Suprapubic skin (tissue), 3 donors: Measurements from ENCODE around the gene RASGRP3.

ENCODE experiments used
- CTCF ChIP-seq, 2 donors: fragments of 200-600 bp in 1 of 2; fragments of 450-650 bp in 1 of 2; sonication (generic) in 1 of 2; IDR thresholded peaks; one replicate each; pipeline ENCODE4 v1.5.1; 2016 to 2019; ENCODE audit warnings: antibody characterized with exemption in 2 of 2, mild to moderate bottlenecking in 1 of 2, moderate library complexity in 1 of 2
- EP300 ChIP-seq: sonication (generic); formaldehyde crosslinking; IDR thresholded peaks from one replicate; pipeline ENCODE4 v1.6.1; 2017; ENCODE audit warnings: antibody characterized with exemption

GRCh38 chr2:33448220-33448899, 28.1 kb upstream of the RASGRP3 start:
- TF ChIP-seq CTCF (IDR thresholded peaks at IDR 0.05) (no peak), EP300 (no peak)
